Pancreas (tissue), 10 donors: ENCODE results near the gene CELF5. TPM values are rescaled to one million over a fixed set of nuclear protein-coding genes. Genes with fewer than 3 reads are reported as not detected.

Source experiments
- ATAC-seq, 4 donors: fragments of 200-7000 bp; cut with Tn5 transposase; one replicate each; pipeline versions ENCODE4 v1.8.0 to v1.9.1; 2020; ENCODE audit warnings: mild to moderate bottlenecking in 4 of 4, moderate library complexity in 4 of 4
- DNase-seq, 6 donors: peaks; one replicate each; pipeline ENCODE4 v3.0.0-alpha.2; 2020
- FAIRE-seq: peaks from 2 replicates; lab custom pipeline; 2012; peaks lifted over from hg19 to GRCh38; lab: Jason Lieb, UNC
- H3K27ac ChIP-seq, 4 donors: fragments of 200-600 bp; sonication (generic); 1 replicate in 3 of 4; 2 replicates in 1 of 4; pipeline versions ENCODE4 v1.5.0 to v1.8.0; 2020
- H3K27me3 ChIP-seq, 4 donors: fragments of 200-600 bp; one replicate each; pipeline ENCODE4 v1.8.0; 2021
- H3K36me3 ChIP-seq, 3 donors: fragments of 200-600 bp; sonication (generic) in 1 of 3; one replicate each; pipeline versions ENCODE4 v1.5.0 to v1.8.0; 2020 to 2021
- H3K4me1 ChIP-seq, 3 donors: fragments of 200-600 bp; one replicate each; pipeline ENCODE4 v1.8.0; 2021
- H3K4me3 ChIP-seq, 4 donors: fragments of 200-600 bp; sonication (generic) in 2 of 4; one replicate each; pipeline versions ENCODE4 v1.5.0 to v1.8.0; 2020 to 2021
- H3K9me3 ChIP-seq, 4 donors: fragments of 200-600 bp; one replicate each; pipeline ENCODE4 v1.8.0; 2021
- CTCF ChIP-seq, 4 donors: fragments of 200-600 bp; sonication (generic) in 3 of 4; IDR thresholded peaks; one replicate each; pipeline versions ENCODE4 v1.5.0 to v1.8.0; 2021; ENCODE audit warnings: antibody characterized with exemption in 4 of 4
- WGBS, 2 donors: extraction: QIAGEN DNeasy Blood & Tissue Kit; methylation state at CpG; one replicate each; pipeline ENCODE4 v1.1.7; 2013; 5-methylcytosine and 5-hydroxymethylcytosine counted together
- intact Hi-C, 3 donors: fragments of 100-400 bp; cut with DNase I; formaldehyde crosslinking; loops; one replicate each; pipeline versions ENCODE4 v1.11.1 to v1.14.2; 2022
- polyA plus RNA-seq, 2 donors: library from polyadenylated mRNA; stranded (reverse); fragments of 200-250 nt; gene quantifications; one replicate each; pipeline ENCODE4 v1.2.3, GENCODE V29; 2013
- total RNA-seq, 6 donors: library from RNA; stranded (reverse); fragmentation: NEBNext Ultra II Directional in 4 of 6; extraction: Animal tissue kit (Norgen Biotek cat#: 25700) in 4 of 6; gene quantifications; one replicate each; pipeline versions ENCODE4 v1.2.1 to v1.2.4, GENCODE V29; 2021 to 2023
- donor health status: healthy with polysubstance abuse.
- donor health status: DM: no; HTN: no; CAD: no; lungs with moderate emphysema.
- donor health status: DM: no; HTN: no; CAD: no.
- donor health status: control.
- donor health status: control.
- donor health status: Bipolar disorder and iron deficiency.
- donor health status: DM: yes; HTN: yes; CAD: no.
- donor health status: DM: no; HTN: no; CAD: no.
- donor health status: DM: no; HTN: no; CAD: no.
- donor health status: DM: yes; HTN: yes; CAD: no.

Gene CELF5
- total and polyA plus RNA-seq, 8 donors, result 0.30 to 1.6 (median 0.65) TPM

- H3K4me3 ChIP-seq, result no peak overlapping the region
- no peaks in the 10 kb centered on the region for H3K27me3 ChIP-seq
- no peak for FAIRE-seq
- no peak for DNase-seq
- H3K9me3 ChIP-seq, result no peaks in the 10 kb centered on the region
- no peak overlapping the region for H3K27ac ChIP-seq
- H3K36me3 ChIP-seq, result no peaks in the 10 kb centered on the region
- H3K4me1 ChIP-seq, result no peaks in the 10 kb centered on the region
- intact Hi-C loops, result no loop called here
- 53 to 60% methylated on average over 4 of the region's 4 CpGs for WGBS, 2 donors
- TF ChIP-seq CTCF (IDR thresholded peaks at IDR 0.05), result no peak
- ATAC-seq, result no peak
Measured at GRCh38 chr19:3236272-3236671, 11.8 kb downstream of the CELF5 start.

GRCh38 chr19:3238066-3238561, 13.7 kb downstream of the CELF5 start:
- Histone ChIP-seq H3K27ac (no peak overlapping the region), H3K36me3 (no peaks in the 10 kb centered on the region), H3K9me3 (no peaks in the 10 kb centered on the region), H3K27me3 (no peaks in the 10 kb centered on the region), H3K4me1 (no peaks in the 10 kb centered on the region), H3K4me3 (no peak overlapping the region)
- no peak for DNase-seq
- no peak for ATAC-seq
- intact Hi-C loops, result no loop called here
- WGBS, 2 donors, result 74 to 78% methylated on average over 7 of the region's 7 CpGs
- no peak for FAIRE-seq
- no peak for TF ChIP-seq CTCF (IDR thresholded peaks at IDR 0.05)

GRCh38 chr19:3239367-3239766, 14.9 kb downstream of the CELF5 start:
- intact Hi-C loops, result no loop called here
- H3K27me3 ChIP-seq, result no peaks in the 10 kb centered on the region
- DNase-seq, result no peak
- no peak overlapping the region for H3K4me3 ChIP-seq
- no peaks in the 10 kb centered on the region for H3K36me3 ChIP-seq
- no peaks in the 10 kb centered on the region for H3K9me3 ChIP-seq
- no peak overlapping the region for H3K27ac ChIP-seq
- no peak for TF ChIP-seq CTCF (IDR thresholded peaks at IDR 0.05)
- WGBS, 2 donors, result 59 to 68% methylated on average over 5 of the region's 5 CpGs
- ATAC-seq, result no peak
- FAIRE-seq, result no peak
- H3K4me1 ChIP-seq, result no peaks in the 10 kb centered on the region

- Histone ChIP-seq H3K9me3 (no peaks in the 10 kb centered on the region), H3K27ac (no peak overlapping the region), H3K4me3 (no peak overlapping the region), H3K27me3 (peaks cover 0 to 2% (median 0%) of the 10 kb centered on the region in 4 donors), H3K36me3 (no peaks in the 10 kb centered on the region), H3K4me1 (no peaks in the 10 kb centered on the region)
- intact Hi-C loops, result no loop called here
- TF ChIP-seq CTCF (IDR thresholded peaks at IDR 0.05), result no peak
- 36 to 39% methylated on average over 23 of the region's 23 CpGs for WGBS, 2 donors
- peak in 3 of 4 donors; percentile 53 to 81 (median 62) for ATAC-seq
- peak in 3 of 6 donors; percentile 27 to 47 (median 36) for DNase-seq
- no peak for FAIRE-seq
Measured at GRCh38 chr19:3243819-3244700, 19.6 kb downstream of the CELF5 start.

- Histone ChIP-seq H3K4me3 (no peak overlapping the region), H3K27ac (no peak overlapping the region), H3K4me1 (no peaks in the 10 kb centered on the region), H3K36me3 (no peaks in the 10 kb centered on the region), H3K9me3 (no peaks in the 10 kb centered on the region), H3K27me3 (peaks cover 0 to 7% (median 0%) of the 10 kb centered on the region in 4 donors)
- 77 to 87% methylated on average over 9 of the region's 9 CpGs for WGBS, 2 donors
- TF ChIP-seq CTCF (IDR thresholded peaks at IDR 0.05), result no peak
- FAIRE-seq, result no peak
- no peak for ATAC-seq
- DNase-seq, result no peak
- intact Hi-C loops, result no loop called here
Measured at GRCh38 chr19:3245050-3245449, 20.6 kb downstream of the CELF5 start.
